HG02884 (cell line): ENCODE results near the gene MYOCD.

Experiments
- ATAC-seq: cut with Tn5 transposase; IDR thresholded peaks from one replicate; pipeline ENCODE4 v1.9.1; 2021; ENCODE audit warnings: mild to moderate bottlenecking, moderate library complexity; ENCODE audit not compliant: unreplicated experiment

The MYOCD gene

DNA sequence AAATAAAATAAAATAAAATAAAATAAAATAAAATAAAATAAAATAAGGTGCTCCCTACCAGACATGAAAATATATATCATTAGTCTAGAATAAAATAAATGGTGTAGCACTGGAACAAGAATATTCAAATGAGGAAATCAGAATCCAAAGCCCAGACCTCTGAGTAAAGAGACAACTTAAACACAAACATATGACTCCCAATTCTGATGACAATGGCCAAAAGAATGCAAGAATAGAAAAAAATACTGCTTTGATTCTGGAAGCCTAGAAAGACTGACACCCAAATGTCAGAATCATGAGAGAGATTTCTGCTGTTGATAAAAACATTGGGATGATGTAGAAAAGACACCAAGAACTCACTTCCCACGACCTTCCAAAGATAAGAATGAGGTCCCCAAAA lies 27.9 kb downstream of the MYOCD start:
- ATAC-seq: no peak

GRCh38 chr17:12706070-12706469 lies 40.4 kb downstream of the MYOCD start:
- ATAC-seq: no peak

DNA sequence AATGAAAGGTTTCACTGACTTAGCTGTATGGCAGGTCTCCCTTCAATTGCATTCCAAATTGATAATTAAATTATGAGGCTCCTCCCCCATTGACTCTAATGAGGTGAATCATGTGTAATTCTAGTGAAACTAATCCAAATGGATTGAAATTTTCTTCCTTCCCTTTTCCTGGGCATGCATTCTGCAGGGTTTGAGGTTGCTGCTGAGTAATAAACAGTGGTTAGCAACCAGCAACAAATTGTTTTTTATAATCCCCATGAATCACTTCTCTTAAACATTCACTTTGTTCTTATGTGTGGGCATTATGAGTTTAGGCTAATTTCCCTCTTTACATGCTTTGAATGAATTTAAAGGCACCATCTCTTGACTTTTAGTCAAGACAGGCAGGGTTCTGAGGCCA lies 43.4 kb downstream of the MYOCD start:
- ATAC-seq: no peak

DNA sequence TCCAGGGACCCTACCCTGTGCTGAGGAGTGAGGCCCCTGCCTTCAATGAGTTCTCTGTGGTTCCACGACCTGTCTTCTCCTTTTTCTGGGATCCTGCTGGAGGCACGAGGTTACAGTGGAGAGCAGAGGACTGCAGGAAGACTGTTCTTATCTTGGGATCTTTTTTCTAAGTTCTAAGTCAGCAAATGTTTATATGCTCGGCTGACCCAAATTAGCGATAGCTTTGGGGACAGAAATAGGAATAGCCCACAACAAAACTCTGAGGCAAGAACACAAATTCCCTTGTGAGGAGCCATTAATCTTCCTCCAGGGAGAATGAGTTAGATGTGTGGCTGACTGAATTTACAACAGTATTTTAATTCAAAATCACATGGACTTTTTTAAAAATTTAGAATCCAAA lies 46.7 kb downstream of the MYOCD start:
- ATAC-seq: no peak

- no peak for ATAC-seq
Observed at GRCh38 chr17:12712941-12713340, 47.3 kb downstream of the MYOCD start.

DNA sequence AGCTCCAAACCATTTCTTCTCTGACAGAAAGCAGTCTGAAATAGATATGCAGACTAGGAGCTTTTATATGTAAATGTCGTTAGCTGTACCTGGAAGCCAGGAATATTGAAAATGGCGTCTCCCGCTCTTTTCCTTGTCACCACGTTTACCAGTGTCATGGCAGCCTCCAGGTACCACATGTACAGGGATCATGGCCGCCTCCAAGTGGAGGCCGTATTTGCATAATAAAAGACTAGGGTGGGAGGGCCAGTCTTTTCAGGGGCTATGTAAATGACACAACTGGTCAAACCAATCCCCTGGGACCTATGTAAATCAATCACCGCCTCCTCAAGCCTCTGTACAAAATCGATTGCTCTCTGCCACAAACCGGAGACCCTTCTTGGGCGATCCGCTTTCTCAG lies 54.3 kb downstream of the MYOCD start:
- ATAC-seq: no peak

GRCh38 chr17:12721581-12721980 lies 55.9 kb downstream of the MYOCD start:
- no peak for ATAC-seq

DNA sequence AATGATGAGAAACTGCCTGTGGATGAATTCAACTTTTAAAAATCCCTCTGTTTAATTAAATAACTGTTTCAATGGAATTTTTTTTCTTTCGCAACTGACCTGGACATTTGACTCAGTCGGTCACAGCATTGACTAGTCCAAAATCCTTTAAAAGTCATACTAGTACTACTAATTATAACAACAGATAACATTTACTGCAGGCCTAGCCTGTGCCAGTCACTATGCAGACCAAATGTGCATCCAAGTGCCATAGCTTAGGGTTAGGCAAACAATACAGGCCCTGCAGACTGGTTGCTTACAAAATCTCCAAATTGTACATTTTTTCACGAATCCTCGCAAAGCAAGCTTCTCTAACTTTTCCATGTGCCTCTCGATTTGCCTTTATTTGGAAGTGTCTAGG lies 56.6 kb downstream of the MYOCD start:
- no peak for ATAC-seq

DNA sequence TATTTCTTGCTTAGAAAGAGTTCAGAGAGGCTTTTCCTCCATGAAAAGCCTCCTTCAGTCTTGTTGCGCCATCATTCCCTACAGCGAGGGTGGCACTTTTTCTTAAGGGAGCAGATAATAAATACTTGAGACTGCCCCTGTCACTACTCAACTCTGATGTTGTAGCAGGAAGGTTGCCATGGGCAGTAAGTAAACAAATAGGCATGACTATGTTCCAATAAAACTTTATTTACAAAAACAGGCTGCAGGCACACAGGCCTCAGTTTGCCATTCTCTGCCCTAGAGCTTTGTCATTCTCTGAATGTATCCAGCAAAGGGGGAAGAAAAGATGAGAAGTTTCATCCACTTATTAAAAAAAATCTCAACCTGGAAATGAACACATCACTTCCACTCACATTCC lies 60.4 kb downstream of the MYOCD start:
- ATAC-seq: no peak

GRCh38 chr17:12727076-12727760 lies 61.5 kb downstream of the MYOCD start:
- ATAC-seq: no peak

DNA sequence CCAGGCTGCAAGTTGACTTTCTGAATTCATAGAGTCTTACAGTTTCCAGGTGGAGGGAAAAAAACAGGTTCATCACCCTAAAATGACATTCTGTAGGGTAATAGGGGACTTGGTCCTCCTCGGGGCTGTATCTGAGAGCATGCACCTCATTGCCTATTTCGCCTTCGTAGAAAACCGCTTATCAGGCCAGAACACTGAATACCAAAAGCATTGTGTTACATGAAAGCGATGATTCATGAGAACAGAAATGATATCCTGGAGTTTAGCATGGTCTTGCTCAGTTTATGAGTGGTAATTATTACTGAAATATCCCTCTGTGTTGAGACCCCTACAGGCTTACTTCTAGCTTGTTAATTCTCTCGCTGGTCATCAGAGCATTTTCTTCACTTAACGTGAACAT lies 62.2 kb downstream of the MYOCD start:
- ATAC-seq: no peak

- ATAC-seq: no peak
Observed at GRCh38 chr17:12729086-12729485, 63.4 kb downstream of the MYOCD start.

- no peak for ATAC-seq
Observed at GRCh38 chr17:12730421-12730820, 64.7 kb downstream of the MYOCD start.

DNA sequence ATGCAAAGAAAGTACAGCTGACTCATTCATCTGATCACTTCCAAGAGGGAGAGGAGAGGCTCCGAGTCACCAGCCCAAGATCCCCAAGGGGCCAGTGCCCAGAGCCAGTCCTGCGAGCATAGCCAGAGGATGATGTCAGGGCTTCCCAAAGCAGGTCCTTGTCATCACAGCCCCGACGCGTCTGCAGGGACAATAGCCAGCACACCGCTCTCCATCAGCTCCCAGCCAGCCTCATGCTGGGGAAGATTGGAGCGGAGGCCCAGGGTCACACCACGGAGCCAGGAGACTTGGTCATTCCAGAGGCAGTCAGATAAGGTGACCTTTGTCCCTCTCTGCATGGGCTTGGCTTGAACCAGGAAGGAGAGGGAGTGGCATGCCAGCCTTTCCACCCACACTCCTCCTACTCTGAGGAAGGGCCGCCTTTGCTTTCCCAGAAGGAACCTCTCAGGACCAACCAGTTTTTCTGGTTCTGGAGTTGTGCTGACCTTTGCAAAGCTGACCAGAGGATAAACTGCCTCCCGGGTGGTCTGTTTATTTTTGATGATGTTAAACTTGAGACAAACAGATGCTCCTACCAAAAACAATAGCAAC lies 65.3 kb downstream of the MYOCD start:
- ATAC-seq: no peak

GRCh38 chr17:12731839-12732238 lies 66.1 kb downstream of the MYOCD start:
- no peak for ATAC-seq

- ATAC-seq: no peak
Observed at GRCh38 chr17:12732366-12732765, 66.7 kb downstream of the MYOCD start.

DNA sequence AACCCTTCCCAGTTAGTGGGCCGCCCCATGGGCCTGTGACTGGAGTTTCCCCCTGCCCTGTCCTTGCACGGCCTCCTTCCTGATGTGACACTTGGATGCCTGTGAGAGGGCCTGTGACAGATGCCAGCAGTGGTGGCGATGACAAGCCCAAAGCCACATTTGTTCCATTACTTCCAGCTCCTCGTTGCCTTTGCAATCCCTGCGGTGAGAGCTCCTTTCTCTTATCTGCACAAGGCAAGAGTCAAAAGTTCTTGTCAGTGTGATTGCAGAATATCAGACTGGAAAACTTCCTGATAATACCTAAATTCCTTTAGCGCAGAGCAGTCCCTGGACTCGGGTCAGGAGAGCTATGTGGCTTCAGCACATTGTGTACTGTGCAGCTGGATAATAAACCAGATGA lies 69.2 kb downstream of the MYOCD start:
- no peak for ATAC-seq

- ATAC-seq: no peak
Observed at GRCh38 chr17:12735517-12735916, 69.8 kb downstream of the MYOCD start.

DNA sequence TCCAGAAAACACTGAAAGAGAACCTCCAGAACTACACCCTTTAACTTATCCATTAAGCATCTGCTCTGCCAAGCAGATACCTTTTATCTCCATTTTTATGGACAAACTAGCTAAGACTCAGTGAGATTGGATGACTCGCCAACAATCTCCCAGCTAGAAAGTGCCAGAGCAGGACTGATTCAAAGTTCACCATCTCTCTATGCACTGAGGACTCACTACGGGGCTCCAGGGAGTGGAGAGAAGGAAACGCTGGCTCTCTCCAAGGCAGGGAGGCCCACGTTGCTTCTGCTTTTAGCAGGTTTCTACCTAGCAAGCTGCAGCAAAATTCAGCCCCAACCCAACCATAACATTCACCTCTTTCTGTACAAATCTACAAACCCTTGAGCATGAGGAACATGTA lies 70.8 kb downstream of the MYOCD start:
- no peak for ATAC-seq

GRCh38 chr17:12737740-12738469 lies 72.2 kb downstream of the MYOCD start:
- ATAC-seq: no peak

- ATAC-seq: no peak
Observed at GRCh38 chr17:12738624-12739023, 72.9 kb downstream of the MYOCD start.

- ATAC-seq: no peak
Observed at GRCh38 chr17:12739500-12739899, 73.8 kb downstream of the MYOCD start.
